NCI-H2196 (cell line): ENCODE measurements around the gene EMX1.

Experiments
- DNase-seq: peaks from one replicate; lab custom pipeline; 2025; ENCODE audit not compliant: unreplicated experiment; lab: John Stamatoyannopoulos, UW

Gene EMX1

DNA sequence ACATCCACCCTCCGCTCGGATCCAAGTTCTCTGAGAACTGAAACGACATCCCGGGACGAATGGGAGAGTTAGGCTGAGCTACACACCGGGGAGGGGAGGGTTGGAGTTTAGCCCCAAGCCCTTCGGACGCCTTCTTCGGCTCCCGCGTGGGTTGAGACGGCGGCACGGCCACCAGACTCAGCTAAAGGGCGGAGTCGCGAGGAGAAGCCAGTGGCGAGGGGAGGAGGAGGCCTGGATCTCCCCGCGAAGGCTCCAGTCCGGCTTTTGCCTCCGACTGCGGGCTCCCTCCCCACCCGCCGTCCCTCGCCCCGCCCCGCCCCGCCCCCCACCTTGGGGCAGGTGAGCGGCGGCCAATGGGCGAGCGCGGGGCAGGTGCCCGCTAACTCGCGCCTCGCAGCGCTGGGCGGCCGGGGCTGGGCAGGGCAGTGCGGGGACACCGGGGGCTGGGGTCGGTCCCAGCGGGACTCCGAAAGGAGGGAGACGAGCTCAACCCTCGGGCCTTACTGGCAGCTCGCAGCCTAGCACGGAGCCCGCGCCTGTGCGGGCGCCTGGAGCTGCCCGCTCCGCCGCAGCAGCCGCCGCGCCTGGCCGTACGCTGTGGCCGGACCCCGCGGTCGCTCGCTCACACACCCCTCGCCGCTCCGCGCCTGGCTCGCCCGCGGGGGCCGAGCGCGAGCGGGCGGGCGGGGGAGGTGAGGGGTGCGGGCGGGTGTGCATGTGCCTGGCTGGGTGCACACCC is at the start of gene EMX1:
EMX1 (plus strand) TSS at position 382 of the 739 bp plus-strand sequence; CDS start at position 716, 334 bp downstream.
- peak; percentile 60 for DNase-seq

DNA sequence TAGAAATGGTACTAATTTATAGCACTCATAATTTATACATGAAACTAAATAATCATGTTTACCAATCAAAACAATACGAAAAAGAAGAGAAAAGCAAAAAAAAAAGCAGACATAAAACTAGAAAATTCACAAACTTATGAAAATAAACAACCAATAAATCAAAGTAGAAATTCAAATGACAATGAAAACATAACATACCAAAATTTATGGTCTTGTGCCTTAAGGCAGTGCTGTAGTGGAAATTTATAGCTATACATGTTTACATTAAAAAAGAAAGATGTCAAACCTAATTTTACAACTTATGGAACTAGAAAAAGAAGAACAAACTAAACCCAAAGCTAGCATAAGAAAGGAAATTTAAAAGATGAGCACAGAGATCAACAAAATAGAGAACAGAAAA is 46.3 kb upstream of the EMX1 start:
- DNase-seq, result no peak

DNA sequence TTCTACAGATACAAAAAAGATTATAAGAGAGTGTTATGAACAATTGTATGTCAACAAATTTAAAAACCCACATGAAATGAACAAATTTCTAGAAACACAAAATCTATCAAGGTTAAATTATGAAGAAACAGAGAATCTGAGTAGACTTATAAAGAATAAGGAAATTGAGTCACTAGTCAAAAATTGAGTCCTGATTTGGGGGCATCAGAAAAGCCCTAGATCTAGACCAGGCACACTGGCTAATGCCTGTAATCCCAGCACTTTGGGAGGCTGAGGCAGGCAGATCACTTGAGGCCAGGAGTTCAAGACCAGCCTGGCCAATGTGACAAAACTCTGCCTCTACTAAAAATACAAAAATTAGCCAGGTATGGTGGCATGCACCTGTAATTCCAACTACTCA is 45.4 kb upstream of the EMX1 start:
- no peak for DNase-seq

GRCh38 chr2:72883356-72883962 is 33.9 kb upstream of the EMX1 start:
- no peak for DNase-seq

- DNase-seq, result no peak
Measured at GRCh38 chr2:72886505-72887031, 30.8 kb upstream of the EMX1 start.

GRCh38 chr2:72887032-72887739 is 30.1 kb upstream of the EMX1 start, which contains the start of gene SPR:
Gene SPR, plus strand, starts transcription at chr2:72887408. Its CDS starts 25 bp downstream, at chr2:72887433.
- DNase-seq, result peak; percentile 82

DNA sequence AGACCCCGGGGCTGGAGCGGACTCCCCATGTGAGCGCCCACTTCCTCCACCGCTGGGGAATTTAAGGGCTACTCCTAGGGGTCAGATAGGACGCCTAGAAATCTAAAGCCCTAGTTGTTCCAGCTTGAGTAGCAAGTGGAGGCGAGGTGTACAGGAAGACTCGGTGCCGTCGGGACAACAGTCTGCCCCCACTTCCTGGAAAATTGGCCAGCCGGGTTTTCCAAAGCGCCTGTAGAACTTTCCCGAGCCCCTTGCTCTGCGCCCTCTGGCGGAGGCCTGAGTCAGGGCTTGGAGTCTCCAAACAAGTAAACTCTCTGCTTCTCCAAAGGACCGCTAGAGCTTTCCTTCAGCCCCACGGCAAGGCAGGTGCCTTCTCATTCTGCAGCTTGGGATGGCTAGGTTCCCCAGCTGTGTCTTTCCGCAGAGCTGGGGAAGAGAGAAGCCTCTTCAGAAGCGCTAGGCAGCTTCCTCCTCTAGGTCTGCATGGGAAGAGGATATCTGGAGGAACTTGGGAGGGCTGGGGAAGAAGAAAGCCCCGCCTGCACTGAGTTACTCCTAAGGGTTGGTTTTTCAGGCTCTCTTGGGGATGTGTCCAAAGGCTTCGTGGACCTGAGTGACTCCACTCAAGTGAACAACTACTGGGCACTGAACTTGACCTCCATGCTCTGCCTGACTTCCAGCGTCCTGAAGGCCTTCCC is 29.4 kb upstream of the EMX1 start:
- DNase-seq, result peak; percentile 73

GRCh38 chr2:72888438-72889202 is 28.7 kb upstream of the EMX1 start:
- no peak for DNase-seq

- DNase-seq, result no peak
Measured at GRCh38 chr2:72889991-72890390, 27.3 kb upstream of the EMX1 start.

- DNase-seq, result no peak
Measured at GRCh38 chr2:72891091-72891818, 26.1 kb upstream of the EMX1 start.

- peak; percentile 45 for DNase-seq
Measured at GRCh38 chr2:72892506-72893173, 24.7 kb upstream of the EMX1 start.

GRCh38 chr2:72893594-72894319 is 23.6 kb upstream of the EMX1 start:
- peak; percentile 1 for DNase-seq

DNA sequence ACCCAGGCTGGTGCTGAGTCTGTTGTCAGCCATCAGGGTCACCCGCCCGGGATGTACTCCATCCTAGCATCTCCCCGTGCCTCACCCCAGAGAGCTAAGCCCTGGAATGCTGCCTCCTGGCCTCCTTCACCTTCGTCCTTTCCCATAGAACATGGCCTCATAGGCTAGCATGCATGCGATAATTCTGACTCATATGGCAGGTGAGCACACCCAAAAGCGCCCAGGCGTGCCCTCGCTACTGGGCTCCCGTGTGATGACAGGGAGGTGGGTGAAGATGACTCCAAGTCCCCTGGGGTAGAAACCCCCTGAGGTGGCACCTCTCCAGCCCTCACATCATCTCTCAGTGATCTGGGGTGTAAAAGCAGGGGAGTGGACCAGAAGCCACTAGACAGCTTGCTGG is 22.8 kb upstream of the EMX1 start:
- no peak for DNase-seq

DNA sequence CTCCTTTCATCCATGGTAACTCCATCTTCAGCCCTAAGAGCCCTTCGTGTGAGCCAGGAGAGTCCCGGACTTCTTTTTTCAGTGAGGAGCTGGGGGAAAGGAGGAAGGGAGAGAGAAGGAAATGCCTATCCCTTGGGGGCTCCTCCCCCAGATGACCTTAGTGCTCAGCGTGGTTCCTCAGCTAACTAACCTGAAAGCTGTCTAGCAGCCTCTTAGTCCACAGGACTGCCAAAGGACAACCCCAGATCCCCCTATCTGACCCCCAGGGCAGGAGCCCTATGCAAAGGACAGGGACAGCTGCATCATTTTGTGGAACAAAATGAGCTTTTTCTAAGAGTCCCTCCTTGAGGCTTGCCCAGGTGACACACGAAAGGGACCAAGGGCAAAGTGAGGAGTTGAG is 22.2 kb upstream of the EMX1 start:
- DNase-seq, result no peak

- DNase-seq, result no peak
Measured at GRCh38 chr2:72895759-72896281, 21.5 kb upstream of the EMX1 start.

GRCh38 chr2:72896446-72896845 is 20.9 kb upstream of the EMX1 start:
- DNase-seq, result no peak

DNA sequence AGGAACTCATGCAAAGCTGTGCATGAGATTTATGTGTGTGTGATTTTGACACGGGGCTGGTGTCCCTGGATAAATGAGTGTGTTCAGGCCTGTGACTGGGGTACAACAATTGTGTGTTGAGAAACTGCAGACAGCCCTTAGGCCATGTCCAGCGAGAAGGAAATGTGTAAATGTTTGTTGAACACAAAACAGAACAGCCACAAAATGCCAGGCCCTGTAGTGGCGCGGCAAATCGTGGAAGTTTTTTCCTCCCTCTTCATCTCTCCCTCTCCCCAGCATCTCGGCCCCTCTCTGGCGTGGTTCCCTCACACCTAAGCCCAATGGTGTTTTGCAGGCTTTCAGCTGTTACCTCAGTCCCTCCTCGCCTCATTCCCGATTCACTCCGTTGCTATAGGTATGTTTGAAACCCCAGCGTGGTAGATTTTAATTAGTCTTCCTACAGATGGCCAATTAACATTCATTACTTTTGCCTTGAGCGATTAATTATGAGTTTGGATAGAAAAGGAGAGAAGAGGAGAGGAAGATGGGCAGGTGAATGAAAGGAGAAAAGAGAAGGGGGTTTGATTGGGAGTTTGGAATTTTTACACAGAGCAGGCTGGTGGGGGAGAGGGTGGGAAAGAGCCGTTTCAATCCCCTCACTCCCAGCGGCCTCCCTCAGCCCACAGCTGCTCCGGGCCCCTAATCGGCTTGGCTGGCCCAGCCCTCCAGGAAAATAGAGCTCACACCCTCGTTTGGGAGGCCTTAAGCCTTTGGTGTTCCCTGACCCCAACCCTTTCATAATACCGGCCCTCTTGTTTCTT is 19.3 kb upstream of the EMX1 start:
- no peak for DNase-seq

GRCh38 chr2:72898585-72898906 is 18.8 kb upstream of the EMX1 start:
- no peak for DNase-seq
